A549 (cell line): ENCODE data around the gene GP1BA. TPM values are rescaled to one million over a fixed set of nuclear protein-coding genes. Genes with fewer than 3 reads are reported as not detected.

Experiments
- ATAC-seq, 2 experiments: fragments of 200-7000 bp in 1 of 2; fragments of >200 bp in 1 of 2; cut with Nextera tagmentation in 1 of 2; cut with Tn5 transposase in 1 of 2; 3 replicates each; pipeline versions ENCODE4 v1.8.0 to v1.9.1; 2018 to 2020; ENCODE audit warnings: mild to moderate bottlenecking in 1 of 2, moderate library complexity in 1 of 2
- CTCF ChIA-PET: fragments of 300-600 bp; sonication (Branson Sonifier 250); formaldehyde crosslinking; extraction: SDS; loops from one replicate; lab custom pipeline; 2021; ENCODE audit warnings: antibody characterized with exemption, inconsistent platforms; lab: Yijun Ruan, JAX
- POLR2A ChIA-PET: fragments of 350-600 bp; formaldehyde crosslinking; extraction: SDS; loops from one replicate; lab custom pipeline; 2021; ENCODE audit warnings: antibody characterized with exemption, inconsistent platforms; lab: Yijun Ruan, JAX
- DNase-seq, 2 experiments: peaks; one replicate each; pipeline versions ENCODE4 v3.0.0 to v3.0.0-alpha.2; 2011 to 2016; ENCODE audit warnings: low read depth in 1 of 2, low spot score in 1 of 2
- FAIRE-seq: peaks from 2 replicates; lab custom pipeline; 2011; peaks lifted over from hg19 to GRCh38; lab: Jason Lieb, UNC
- H3K27ac ChIP-seq, 2 experiments: fragments of >200 bp; sonication (Bioruptor Twin); formaldehyde crosslinking; 3 replicates each; pipeline ENCODE4 v1.5.1; 2016 to 2017
- H3K4me1 ChIP-seq: fragments of >200 bp; sonication (Bioruptor Twin); formaldehyde crosslinking; 3 replicates; pipeline ENCODE4 v1.6.1; 2016
- H3K4me2 ChIP-seq: fragments of >200 bp; sonication (Bioruptor Twin); formaldehyde crosslinking; 3 replicates; pipeline ENCODE4 v1.6.1; 2016
- H3K4me3 ChIP-seq: fragments of >200 bp; sonication (Bioruptor Twin); formaldehyde crosslinking; 3 replicates; pipeline ENCODE4 v1.5.1; 2016
- H3K9me3 ChIP-seq: fragments of >200 bp; sonication (Bioruptor Twin); formaldehyde crosslinking; 3 replicates; pipeline ENCODE4 v1.6.1; 2016
- ATOH8 ChIP-seq: fragments of 250-450 bp; sonication (Bioruptor Pico); IDR thresholded peaks from 2 replicates; pipeline ENCODE4 v1.5.0; 2020; ENCODE audit warnings: low read depth, mild to moderate bottlenecking, moderate library complexity
- BCL3 ChIP-seq: fragments of >200 bp; sonication (Bioruptor Twin); formaldehyde crosslinking; IDR thresholded peaks from 3 replicates; pipeline ENCODE4 v1.6.1; 2016
- CEBPB ChIP-seq, 2 experiments: fragments of >200 bp in 1 of 2; sonication (Bioruptor Twin) in 1 of 2; formaldehyde crosslinking in 1 of 2; IDR thresholded peaks; 2 replicates each; pipeline ENCODE4 v1.6.1; 2012 to 2016
- CTCF ChIP-seq: fragments of >200 bp; sonication (Bioruptor Twin); formaldehyde crosslinking; IDR thresholded peaks from 3 replicates; pipeline ENCODE4 v1.5.1; 2016
- EHMT2 ChIP-seq: fragments of 200-600 bp; sonication (generic); IDR thresholded peaks from 2 replicates; pipeline ENCODE4 v1.6.1; 2016; ENCODE audit warnings: antibody characterized with exemption, low read depth, mild to moderate bottlenecking, moderate library complexity
- EP300 ChIP-seq, 2 experiments: fragments of >200 bp; sonication (Bioruptor Twin); formaldehyde crosslinking; IDR thresholded peaks; 2 replicates in 1 of 2; 3 replicates in 1 of 2; pipeline ENCODE4 v1.6.1; 2016 to 2017
- HES2 ChIP-seq: fragments of >200 bp; sonication (Bioruptor Twin); formaldehyde crosslinking; IDR thresholded peaks from 2 replicates; pipeline ENCODE4 v1.6.1; 2016
- HEYL ChIP-seq: fragments of 250-450 bp; sonication (Bioruptor Pico); IDR thresholded peaks from 2 replicates; pipeline ENCODE4 v1.8.0; 2021; ENCODE audit warnings: mild to moderate bottlenecking, moderate library complexity
- MAFK ChIP-seq: fragments of 450-650 bp; IDR thresholded peaks from 2 replicates; pipeline ENCODE4 v1.6.1; 2014; ENCODE audit not compliant: partially characterized antibody
- NFE2L2 ChIP-seq: fragments of 150-350 bp; conservative IDR thresholded peaks from 2 replicates; pipeline ENCODE4 v1.6.1; 2014; ENCODE audit warnings: low read length
- RAD21 ChIP-seq, 2 experiments: fragments of >200 bp in 1 of 2; sonication (Bioruptor Twin) in 1 of 2; formaldehyde crosslinking in 1 of 2; IDR thresholded peaks in 1 of 2; conservative IDR thresholded peaks in 1 of 2; 2 replicates in 1 of 2; 3 replicates in 1 of 2; pipeline ENCODE4 v1.6.1; 2012 to 2018; ENCODE audit warnings: inconsistent platforms in 1 of 2
- SMC3 ChIP-seq: fragments of >200 bp; sonication (Bioruptor Twin); formaldehyde crosslinking; IDR thresholded peaks from 3 replicates; pipeline ENCODE4 v1.6.1; 2018; ENCODE audit warnings: inconsistent platforms
- TP53 ChIP-seq: fragments of 250-450 bp; sonication (Bioruptor Pico); IDR thresholded peaks from 2 replicates; pipeline ENCODE4 v1.5.0; 2021; ENCODE audit warnings: mild to moderate bottlenecking, moderate library complexity
- WGBS: methylation state at CpG from one replicate; pipeline ENCODE4 v1.1.6; 2017; ENCODE audit errors: missing lambda C conversion rate; 5-methylcytosine and 5-hydroxymethylcytosine counted together
- polyA plus RNA-seq, 4 experiments: library from polyadenylated mRNA; depleted of rRNA in 3 of 4; stranded (reverse); fragments of >200 nt; fragmentation: RNase III in 1 of 4; extraction: RNeasy Plus Mini Kit Qiagen cat#74134 plus additional on column Dnase treatment in 1 of 4; gene quantifications; 2 replicates in 3 of 4; 3 replicates in 1 of 4; pipeline ENCODE4 v1.2.3, GENCODE V29; 2011 to 2017
- small RNA-seq, 6 experiments: library from RNA; depleted of rRNA; stranded (forward); fragments of <200 nt; gene quantifications; one replicate each; pipeline ENCODE3, GENCODE V24; 2012

The GP1BA gene
- polyA plus RNA-seq, 2 of the 4 experiments (the other 2 are of a cell fraction): not detected

- FAIRE-seq (peak; percentile 39), DNase-seq (peak; percentile 65 to 73), ATAC-seq (peak; percentile 78 to 84)
- no peak overlapping the region for H3K27ac ChIP-seq
- WGBS: 46% methylated on average over 6 of the region's 6 CpGs
- TF ChIP-seq RAD21 (conservative IDR thresholded peaks at IDR 0.05 in 1 of 2, IDR thresholded peaks at IDR 0.05 in 1 of 2): peak; percentile 55 to 63
- TF ChIP-seq BCL3: no peak
- TF ChIP-seq CEBPB (IDR thresholded peaks at IDR 0.05): peak; percentile 5 to 61; a peak in 2 of 4 replicates
- TF ChIP-seq NFE2L2: no peak
- TF ChIP-seq SMC3: peak; percentile 84
- TF ChIP-seq HES2: no peak
- TF ChIP-seq ATOH8 (CRISPR knock-in tag): no peak
- no peak for TF ChIP-seq TP53 (CRISPR knock-in tag)
- TF ChIP-seq CTCF: peak; percentile 73
- no peak overlapping the region for H3K4me3 ChIP-seq
- POLR2A ChIA-PET: interaction anchor here (2.4 kb wide), 1 partner anchor 13 kb away, joined by 11 read pairs; the partner anchor contains the start of gene SPAG7
- H3K4me1 ChIP-seq: peaks cover 2% of the 10 kb centered on the region; the same call in 2 of the 3 replicates
- H3K4me2 ChIP-seq: no peak overlapping the region
- CTCF ChIA-PET: interaction anchor here (0.6 to 4.7 kb wide), 32 partner anchors 11 to 183 kb away, joined by 3 to 79 read pairs (median 5); partner anchors contain the start of genes ENO3, INCA1, KIF1C and RNF167
- no peaks in the 10 kb centered on the region for H3K9me3 ChIP-seq
These were observed 48.7 kb downstream of the GP1BA start for GRCh38 chr17:4980644-4981216.

- Histone ChIP-seq H3K4me3 (no peak overlapping the region), H3K4me2 (no peak overlapping the region), H3K27ac (no peak overlapping the region), H3K4me1 (peaks cover 10% of the 10 kb centered on the region), H3K9me3 (no peaks in the 10 kb centered on the region)
- FAIRE-seq (no peak), DNase-seq (no peak), ATAC-seq (no peak)
- WGBS: 84% methylated on average over 5 of the region's 5 CpGs
- POLR2A ChIA-PET: no interaction called here
- CTCF ChIA-PET: interaction anchor here (1.1 to 1.6 kb wide), 3 partner anchors 8 to 73 kb away, joined by 3 to 7 read pairs (median 3); no protein-coding TSS in a partner anchor
- no peak for TF ChIP-seq EHMT2
- TF ChIP-seq MAFK: no peak
- no peak for TF ChIP-seq EP300 (IDR thresholded peaks at IDR 0.05)
- no peak for TF ChIP-seq HEYL (CRISPR knock-in tag)
- TF ChIP-seq, all 56 proteins: peak for 0
These were observed 50.2 kb downstream of the GP1BA start for GRCh38 chr17:4982305-4982704.

Small RNA genes within 50 kb of the gene (small RNA-seq; reads per million reads assigned to genes)
- 0 reads per million in 6 experiments for gene MIR6864
- 0 to 2.1 (median 0) reads per million in 6 experiments for gene MIR6865

Other genes starting within 250 kb of the GP1BA start
- 30.2 and 35.5 TPM in 2 replicates for gene PELP1, start 228.1 kb upstream of the GP1BA start, polyA plus RNA-seq (2011; rRNA removed)
- 52.5 to 60.0 TPM (median 56.1 TPM) in 3 replicates for gene PELP1, start 228.1 kb upstream of the GP1BA start, polyA plus RNA-seq (2017; fragmentation: RNase III; extraction: RNeasy Plus Mini Kit Qiagen cat#74134 plus additional on column Dnase treatment)
- gene ARRB2, start 221.6 kb upstream of the GP1BA start, polyA plus RNA-seq (2011; rRNA removed): 73.1 and 74.9 TPM in 2 replicates
- gene ARRB2, start 221.6 kb upstream of the GP1BA start, polyA plus RNA-seq (2017; fragmentation: RNase III; extraction: RNeasy Plus Mini Kit Qiagen cat#74134 plus additional on column Dnase treatment): 61.0 to 68.2 TPM (median 67.8 TPM) in 3 replicates
- 57.2 and 74.0 TPM in 2 replicates for gene MED11, start 200.8 kb upstream of the GP1BA start, polyA plus RNA-seq (2011; rRNA removed)
- gene MED11, start 200.8 kb upstream of the GP1BA start, polyA plus RNA-seq (2017; fragmentation: RNase III; extraction: RNeasy Plus Mini Kit Qiagen cat#74134 plus additional on column Dnase treatment): 52.6 to 62.5 TPM (median 58.1 TPM) in 3 replicates
- gene ZMYND15, start 192.4 kb upstream of the GP1BA start, polyA plus RNA-seq (2011; rRNA removed): 0.15 and 0.16 TPM in 2 replicates
- gene ZMYND15, start 192.4 kb upstream of the GP1BA start, polyA plus RNA-seq (2017; fragmentation: RNase III; extraction: RNeasy Plus Mini Kit Qiagen cat#74134 plus additional on column Dnase treatment): 0.19 to 0.22 TPM (median 0.20 TPM) in 3 replicates
- 13.8 and 20.5 TPM in 2 replicates for gene CXCL16, start 192.3 kb upstream of the GP1BA start, polyA plus RNA-seq (2011; rRNA removed)
- gene CXCL16, start 192.3 kb upstream of the GP1BA start, polyA plus RNA-seq (2017; fragmentation: RNase III; extraction: RNeasy Plus Mini Kit Qiagen cat#74134 plus additional on column Dnase treatment): 9.1 to 11.2 TPM (median 10.1 TPM) in 3 replicates
- gene TM4SF5, start 160.4 kb upstream of the GP1BA start, polyA plus RNA-seq (2011; rRNA removed): 0.80 and 1.2 TPM in 2 replicates
- 0.51 to 1.2 TPM (median 0.68 TPM) in 3 replicates for gene TM4SF5, start 160.4 kb upstream of the GP1BA start, polyA plus RNA-seq (2017; fragmentation: RNase III; extraction: RNeasy Plus Mini Kit Qiagen cat#74134 plus additional on column Dnase treatment)
- gene VMO1, start 145.9 kb upstream of the GP1BA start, polyA plus RNA-seq (2011; rRNA removed): 0.50 and 0.58 TPM in 2 replicates
- 0.39 to 1.1 TPM (median 0.81 TPM) in 3 replicates for gene VMO1, start 145.9 kb upstream of the GP1BA start, polyA plus RNA-seq (2017; fragmentation: RNase III; extraction: RNeasy Plus Mini Kit Qiagen cat#74134 plus additional on column Dnase treatment)
- gene GLTPD2, start 143.3 kb upstream of the GP1BA start, polyA plus RNA-seq (2011; rRNA removed): not detected in 2 replicates
- not detected in 3 replicates for gene GLTPD2, start 143.3 kb upstream of the GP1BA start, polyA plus RNA-seq (2017; fragmentation: RNase III; extraction: RNeasy Plus Mini Kit Qiagen cat#74134 plus additional on column Dnase treatment)
- gene PSMB6, start 136.1 kb upstream of the GP1BA start, polyA plus RNA-seq (2011; rRNA removed): 376 and 414 TPM in 2 replicates
- 387 to 424 TPM (median 414 TPM) in 3 replicates for gene PSMB6, start 136.1 kb upstream of the GP1BA start, polyA plus RNA-seq (2017; fragmentation: RNase III; extraction: RNeasy Plus Mini Kit Qiagen cat#74134 plus additional on column Dnase treatment)
- gene PLD2, start 125.1 kb upstream of the GP1BA start, polyA plus RNA-seq (2011; rRNA removed): 17.0 and 20.2 TPM in 2 replicates
- 23.0 to 27.4 TPM (median 23.7 TPM) in 3 replicates for gene PLD2, start 125.1 kb upstream of the GP1BA start, polyA plus RNA-seq (2017; fragmentation: RNase III; extraction: RNeasy Plus Mini Kit Qiagen cat#74134 plus additional on column Dnase treatment)
- 41.3 and 47.1 TPM in 2 replicates for gene MINK1, start 98.9 kb upstream of the GP1BA start, polyA plus RNA-seq (2011; rRNA removed)
- gene MINK1, start 98.9 kb upstream of the GP1BA start, polyA plus RNA-seq (2017; fragmentation: RNase III; extraction: RNeasy Plus Mini Kit Qiagen cat#74134 plus additional on column Dnase treatment): 65.2 to 73.1 TPM (median 66.9 TPM) in 3 replicates
- 0.11 and 0.13 TPM in 2 replicates for gene C17orf107, start 32.7 kb upstream of the GP1BA start, polyA plus RNA-seq (2011; rRNA removed)
- 0.16 to 0.30 TPM (median 0.25 TPM) in 3 replicates for gene C17orf107, start 32.7 kb upstream of the GP1BA start, polyA plus RNA-seq (2017; fragmentation: RNase III; extraction: RNeasy Plus Mini Kit Qiagen cat#74134 plus additional on column Dnase treatment)
- gene CHRNE, start 29.2 kb upstream of the GP1BA start, polyA plus RNA-seq (2011; rRNA removed): 0.07 and 0.10 TPM in 2 replicates
- 0.12 to 0.14 TPM (median 0.13 TPM) in 3 replicates for gene CHRNE, start 29.2 kb upstream of the GP1BA start, polyA plus RNA-seq (2017; fragmentation: RNase III; extraction: RNeasy Plus Mini Kit Qiagen cat#74134 plus additional on column Dnase treatment)
- gene SLC25A11, start 7.8 kb downstream of the GP1BA start, polyA plus RNA-seq (2011; rRNA removed): 60.2 and 64.4 TPM in 2 replicates
- 64.4 to 69.2 TPM (median 67.9 TPM) in 3 replicates for gene SLC25A11, start 7.8 kb downstream of the GP1BA start, polyA plus RNA-seq (2017; fragmentation: RNase III; extraction: RNeasy Plus Mini Kit Qiagen cat#74134 plus additional on column Dnase treatment)
- 98.7 and 110 TPM in 2 replicates for gene RNF167, start 8.0 kb downstream of the GP1BA start, polyA plus RNA-seq (2011; rRNA removed)
- 83.9 to 93.7 TPM (median 86.4 TPM) in 3 replicates for gene RNF167, start 8.0 kb downstream of the GP1BA start, polyA plus RNA-seq (2017; fragmentation: RNase III; extraction: RNeasy Plus Mini Kit Qiagen cat#74134 plus additional on column Dnase treatment)
- gene PFN1, start 16.3 kb downstream of the GP1BA start, polyA plus RNA-seq (2011; rRNA removed): 1,417 and 1,732 TPM in 2 replicates
- 3,195 to 3,341 TPM (median 3,230 TPM) in 3 replicates for gene PFN1, start 16.3 kb downstream of the GP1BA start, polyA plus RNA-seq (2017; fragmentation: RNase III; extraction: RNeasy Plus Mini Kit Qiagen cat#74134 plus additional on column Dnase treatment)
- gene ENO3, start 18.8 kb downstream of the GP1BA start, polyA plus RNA-seq (2011; rRNA removed): 52.5 and 53.5 TPM in 2 replicates
- 79.0 to 109 TPM (median 102 TPM) in 3 replicates for gene ENO3, start 18.8 kb downstream of the GP1BA start, polyA plus RNA-seq (2017; fragmentation: RNase III; extraction: RNeasy Plus Mini Kit Qiagen cat#74134 plus additional on column Dnase treatment)
- gene SPAG7, start 35.5 kb downstream of the GP1BA start, polyA plus RNA-seq (2011; rRNA removed): 72.6 and 94.9 TPM in 2 replicates
- gene SPAG7, start 35.5 kb downstream of the GP1BA start, polyA plus RNA-seq (2017; fragmentation: RNase III; extraction: RNeasy Plus Mini Kit Qiagen cat#74134 plus additional on column Dnase treatment): 101 to 102 TPM (median 102 TPM) in 3 replicates
- 12.4 and 17.7 TPM in 2 replicates for gene CAMTA2, start 55.4 kb downstream of the GP1BA start, polyA plus RNA-seq (2011; rRNA removed)
- gene CAMTA2, start 55.4 kb downstream of the GP1BA start, polyA plus RNA-seq (2017; fragmentation: RNase III; extraction: RNeasy Plus Mini Kit Qiagen cat#74134 plus additional on column Dnase treatment): 30.1 to 33.8 TPM (median 30.3 TPM) in 3 replicates
- gene INCA1, start 65.2 kb downstream of the GP1BA start, polyA plus RNA-seq (2011; rRNA removed): 0.66 and 0.86 TPM in 2 replicates
- gene INCA1, start 65.2 kb downstream of the GP1BA start, polyA plus RNA-seq (2017; fragmentation: RNase III; extraction: RNeasy Plus Mini Kit Qiagen cat#74134 plus additional on column Dnase treatment): 1.1 to 1.3 TPM (median 1.1 TPM) in 3 replicates
- gene KIF1C, start 65.7 kb downstream of the GP1BA start, polyA plus RNA-seq (2011; rRNA removed): 42.0 and 48.4 TPM in 2 replicates
- gene KIF1C, start 65.7 kb downstream of the GP1BA start, polyA plus RNA-seq (2017; fragmentation: RNase III; extraction: RNeasy Plus Mini Kit Qiagen cat#74134 plus additional on column Dnase treatment): 74.0 to 77.4 TPM (median 76.5 TPM) in 3 replicates
- gene SLC52A1, start 103.1 kb downstream of the GP1BA start, polyA plus RNA-seq (2011; rRNA removed): 1.4 and 1.9 TPM in 2 replicates
- gene SLC52A1, start 103.1 kb downstream of the GP1BA start, polyA plus RNA-seq (2017; fragmentation: RNase III; extraction: RNeasy Plus Mini Kit Qiagen cat#74134 plus additional on column Dnase treatment): 1.0 to 1.4 TPM (median 1.3 TPM) in 3 replicates
- 4.1 and 4.8 TPM in 2 replicates for gene ZFP3, start 146.2 kb downstream of the GP1BA start, polyA plus RNA-seq (2011; rRNA removed)
- gene ZFP3, start 146.2 kb downstream of the GP1BA start, polyA plus RNA-seq (2017; fragmentation: RNase III; extraction: RNeasy Plus Mini Kit Qiagen cat#74134 plus additional on column Dnase treatment): 1.6 to 1.9 TPM (median 1.7 TPM) in 3 replicates
- gene ZNF232, start 179.6 kb downstream of the GP1BA start, polyA plus RNA-seq (2011; rRNA removed): 4.9 and 5.1 TPM in 2 replicates
- 4.7 to 5.1 TPM (median 4.7 TPM) in 3 replicates for gene ZNF232, start 179.6 kb downstream of the GP1BA start, polyA plus RNA-seq (2017; fragmentation: RNase III; extraction: RNeasy Plus Mini Kit Qiagen cat#74134 plus additional on column Dnase treatment)
- gene USP6, start 183.8 kb downstream of the GP1BA start, polyA plus RNA-seq (2011; rRNA removed): 0.01 TPM in 2 replicates
- gene USP6, start 183.8 kb downstream of the GP1BA start, polyA plus RNA-seq (2017; fragmentation: RNase III; extraction: RNeasy Plus Mini Kit Qiagen cat#74134 plus additional on column Dnase treatment): 0.04 to 0.09 TPM (median 0.07 TPM) in 3 replicates